KMS-11 (cell line): Measurements from ENCODE around the gene TM9SF3.

ENCODE experiments used
- H2AFZ ChIP-seq: fragments of 200-600 bp; sonication (generic); 2 replicates; pipeline ENCODE4 v1.6.1; 2016; ENCODE audit warnings: antibody characterized with exemption, mixed run types, low read depth
- H3K27ac ChIP-seq: fragments of 200-600 bp; sonication (generic); 2 replicates; pipeline ENCODE4 v1.6.1; 2016; ENCODE audit warnings: mild to moderate bottlenecking, mixed run types
- H3K27me3 ChIP-seq: fragments of 200-600 bp; sonication (generic); 2 replicates; pipeline ENCODE4 v1.6.1; 2017; ENCODE audit warnings: mild to moderate bottlenecking, low read depth, mixed run types, moderate library complexity; ENCODE audit not compliant: insufficient read depth
- H3K36me3 ChIP-seq: fragments of 200-600 bp; sonication (generic); 2 replicates; pipeline ENCODE4 v1.6.1; 2017; ENCODE audit warnings: mild to moderate bottlenecking, mixed run types; ENCODE audit not compliant: insufficient read depth
- H3K4me1 ChIP-seq: fragments of 200-600 bp; sonication (generic); 2 replicates; pipeline ENCODE4 v1.6.1; 2016; ENCODE audit warnings: mild to moderate bottlenecking, low read depth, mixed run types; ENCODE audit not compliant: poor library complexity, severe bottlenecking
- H3K4me2 ChIP-seq: fragments of 200-600 bp; sonication (generic); 2 replicates; pipeline ENCODE4 v1.7.0; 2016; ENCODE audit warnings: mild to moderate bottlenecking, mixed run types
- H3K4me3 ChIP-seq: fragments of 200-600 bp; sonication (generic); IDR thresholded peaks from 2 replicates; pipeline ENCODE4 v1.6.1; 2017; ENCODE audit warnings: low read depth, low read length, mixed read lengths; ENCODE audit not compliant: insufficient read depth
- H3K79me2 ChIP-seq: fragments of 200-600 bp; sonication (generic); 2 replicates; pipeline ENCODE4 v1.6.1; 2016; ENCODE audit warnings: low read depth, mixed run types; ENCODE audit not compliant: insufficient read depth
- H3K9ac ChIP-seq: fragments of 200-600 bp; sonication (generic); 2 replicates; pipeline ENCODE4 v1.6.1; 2016; ENCODE audit warnings: mild to moderate bottlenecking, mixed run types
- H4K20me1 ChIP-seq: fragments of 200-600 bp; sonication (generic); 2 replicates; pipeline ENCODE4 v1.6.1; 2016; ENCODE audit warnings: mild to moderate bottlenecking, mixed run types; ENCODE audit not compliant: insufficient read depth
- TF ChIP-seq, protein P1 (sequence below): fragments of 200-600 bp; sonication (generic); conservative IDR thresholded peaks from 2 replicates; pipeline ENCODE4 v1.6.1; 2017; ENCODE audit warnings: low read depth, mild to moderate bottlenecking, antibody characterized with exemption, low read length, moderate library complexity, mixed read lengths

Gene TM9SF3

DNA sequence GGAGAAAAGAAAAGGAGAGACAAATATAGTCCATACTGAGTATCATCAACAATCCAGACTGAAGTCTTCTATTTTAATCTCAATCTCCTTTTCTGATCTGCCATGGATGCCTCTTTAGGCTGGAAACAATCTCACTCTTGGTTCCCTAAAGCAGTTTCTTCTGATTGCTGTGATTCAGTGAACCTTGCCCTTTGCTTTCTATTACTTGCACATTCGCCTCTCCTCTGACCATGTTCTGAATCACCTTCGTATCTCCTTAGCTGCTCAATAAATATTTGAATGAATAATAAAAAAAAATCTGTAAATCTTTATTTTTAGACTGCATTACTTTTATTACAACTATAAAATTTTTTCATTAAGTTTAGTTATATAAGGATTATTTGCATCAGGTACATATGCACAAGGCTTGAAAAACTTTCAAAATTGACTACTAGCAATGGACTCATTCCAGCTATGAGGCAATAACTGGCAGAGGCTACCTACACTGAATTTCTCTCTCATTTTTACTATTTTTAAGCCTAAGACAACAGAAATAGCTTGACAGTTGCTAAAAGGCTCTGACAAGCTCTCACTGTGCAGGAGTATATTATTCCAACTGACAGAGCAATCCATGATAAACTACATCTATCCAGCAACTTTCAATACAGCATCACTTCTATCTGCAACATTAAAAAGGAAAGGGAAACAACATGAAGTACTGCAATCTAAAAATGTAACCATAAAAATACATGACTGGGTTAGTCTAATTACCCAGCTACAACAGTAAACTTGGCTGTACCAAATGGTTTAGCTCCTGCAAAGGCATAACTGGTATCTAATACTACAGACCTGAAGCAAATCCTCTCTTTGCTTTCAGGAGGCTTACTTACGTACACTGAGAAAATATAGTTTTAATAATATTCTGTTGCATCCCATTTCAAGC is 25.6 kb downstream of the TM9SF3 start:
- no peak overlapping the region for H3K9ac ChIP-seq
- H4K20me1 ChIP-seq, result no peaks in the 10 kb centered on the region
- H3K4me3 ChIP-seq, result no peak overlapping the region
- no peak overlapping the region for H3K4me2 ChIP-seq
- H3K27me3 ChIP-seq, result no peaks in the 10 kb centered on the region
- H3K79me2 ChIP-seq, result peaks cover 7% of the 10 kb centered on the region; the same call in 1 of the 2 replicates
- no peak overlapping the region for H2AFZ ChIP-seq
- no peak overlapping the region for H3K27ac ChIP-seq
- H3K4me1 ChIP-seq, result no peaks in the 10 kb centered on the region
- H3K36me3 ChIP-seq, result no peaks in the 10 kb centered on the region; the same call in 1 of the 2 replicates
- TF ChIP-seq, protein P1, sequence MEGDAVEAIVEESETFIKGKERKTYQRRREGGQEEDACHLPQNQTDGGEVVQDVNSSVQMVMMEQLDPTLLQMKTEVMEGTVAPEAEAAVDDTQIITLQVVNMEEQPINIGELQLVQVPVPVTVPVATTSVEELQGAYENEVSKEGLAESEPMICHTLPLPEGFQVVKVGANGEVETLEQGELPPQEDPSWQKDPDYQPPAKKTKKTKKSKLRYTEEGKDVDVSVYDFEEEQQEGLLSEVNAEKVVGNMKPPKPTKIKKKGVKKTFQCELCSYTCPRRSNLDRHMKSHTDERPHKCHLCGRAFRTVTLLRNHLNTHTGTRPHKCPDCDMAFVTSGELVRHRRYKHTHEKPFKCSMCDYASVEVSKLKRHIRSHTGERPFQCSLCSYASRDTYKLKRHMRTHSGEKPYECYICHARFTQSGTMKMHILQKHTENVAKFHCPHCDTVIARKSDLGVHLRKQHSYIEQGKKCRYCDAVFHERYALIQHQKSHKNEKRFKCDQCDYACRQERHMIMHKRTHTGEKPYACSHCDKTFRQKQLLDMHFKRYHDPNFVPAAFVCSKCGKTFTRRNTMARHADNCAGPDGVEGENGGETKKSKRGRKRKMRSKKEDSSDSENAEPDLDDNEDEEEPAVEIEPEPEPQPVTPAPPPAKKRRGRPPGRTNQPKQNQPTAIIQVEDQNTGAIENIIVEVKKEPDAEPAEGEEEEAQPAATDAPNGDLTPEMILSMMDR, result no peak

DNA sequence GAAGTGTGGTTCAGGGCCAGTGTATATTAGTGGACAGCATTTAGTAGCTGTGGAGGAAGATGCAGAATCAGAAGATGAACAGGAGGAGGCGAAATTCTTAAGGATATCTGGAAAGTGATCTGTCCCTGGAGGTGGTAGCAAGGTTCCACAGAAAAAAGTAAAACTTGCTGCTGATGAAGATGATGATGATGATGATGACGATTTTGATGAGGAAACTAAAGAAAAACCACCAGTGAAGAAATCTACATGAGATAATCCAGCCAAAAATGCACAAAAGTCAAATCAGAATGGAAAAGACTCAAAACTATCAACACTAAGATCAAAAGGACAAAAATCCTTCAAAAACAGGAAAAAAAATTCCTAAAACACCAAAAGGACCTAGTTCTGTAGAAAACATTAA is 26.3 kb downstream of the TM9SF3 start:
- H3K9ac ChIP-seq, result no peak overlapping the region
- H4K20me1 ChIP-seq, result no peaks in the 10 kb centered on the region
- no peak overlapping the region for H3K4me2 ChIP-seq
- H3K4me1 ChIP-seq, result no peaks in the 10 kb centered on the region
- peaks cover 5% of the 10 kb centered on the region; the same call in 1 of the 2 replicates for H3K79me2 ChIP-seq
- TF ChIP-seq, protein P1, result no peak
- H3K36me3 ChIP-seq, result no peaks in the 10 kb centered on the region; the same call in 1 of the 2 replicates
- H2AFZ ChIP-seq, result no peak overlapping the region
- no peak overlapping the region for H3K27ac ChIP-seq
- no peak overlapping the region for H3K4me3 ChIP-seq
- no peaks in the 10 kb centered on the region for H3K27me3 ChIP-seq

DNA sequence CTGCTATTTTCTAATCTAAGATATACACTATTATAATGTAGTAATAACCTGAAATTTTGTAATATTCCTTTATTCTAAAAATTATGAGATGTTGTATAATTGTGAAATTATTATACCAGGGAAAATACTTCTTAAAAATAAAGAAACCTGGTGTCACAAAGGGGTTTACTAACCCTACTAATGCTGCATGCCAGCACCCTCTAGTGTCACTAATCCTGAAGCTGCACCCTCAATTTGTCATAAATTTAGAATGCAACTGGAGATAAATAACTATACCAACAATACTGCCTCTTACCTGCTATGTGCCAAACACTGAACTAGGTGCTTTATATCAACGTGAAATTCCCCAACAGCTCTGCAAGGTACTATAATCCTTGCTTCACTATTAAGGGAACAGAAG is 30.8 kb downstream of the TM9SF3 start:
- H3K27ac ChIP-seq, result no peak overlapping the region
- no peak overlapping the region for H2AFZ ChIP-seq
- H4K20me1 ChIP-seq, result no peaks in the 10 kb centered on the region
- no peak overlapping the region for H3K4me3 ChIP-seq
- H3K79me2 ChIP-seq, result no peaks in the 10 kb centered on the region
- H3K36me3 ChIP-seq, result no peaks in the 10 kb centered on the region; the same call in 1 of the 2 replicates
- no peak overlapping the region for H3K4me2 ChIP-seq
- TF ChIP-seq, protein P1, result peak; percentile 38; the same call in 1 of the 2 replicates
- H3K27me3 ChIP-seq, result no peaks in the 10 kb centered on the region
- no peak overlapping the region for H3K9ac ChIP-seq
- no peaks in the 10 kb centered on the region for H3K4me1 ChIP-seq

DNA sequence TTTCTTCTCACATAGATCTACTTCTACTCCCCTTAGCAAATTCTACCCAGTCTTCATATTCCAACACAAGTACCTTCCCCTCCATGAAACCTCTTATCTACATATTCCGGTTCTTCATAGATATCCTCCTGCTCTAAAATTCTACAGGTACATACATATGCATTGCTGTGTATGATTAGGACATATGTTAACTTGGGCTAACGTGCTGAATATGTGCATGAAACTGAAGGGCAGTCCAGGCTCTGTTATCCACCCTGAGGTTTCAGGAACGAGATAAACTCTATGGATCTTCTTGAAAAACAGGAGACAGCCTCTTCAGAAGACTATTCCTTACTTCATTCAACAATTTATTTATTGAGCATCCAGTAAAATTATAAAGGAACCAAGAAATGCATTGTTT is 31.5 kb downstream of the TM9SF3 start:
- Histone ChIP-seq H3K27me3 (no peaks in the 10 kb centered on the region), H3K4me2 (no peak overlapping the region), H3K4me3 (no peak overlapping the region), H3K36me3 (no peaks in the 10 kb centered on the region; the same call in 1 of the 2 replicates), H2AFZ (no peak overlapping the region), H3K79me2 (no peaks in the 10 kb centered on the region), H3K9ac (no peak overlapping the region), H4K20me1 (no peaks in the 10 kb centered on the region), H3K4me1 (no peaks in the 10 kb centered on the region), H3K27ac (no peak overlapping the region)
- TF ChIP-seq, protein P1, result no peak
